HepG2 (cell line): ENCODE measurements around the gene L3MBTL1. TPM values are rescaled to one million over a fixed set of nuclear protein-coding genes. Genes with fewer than 3 reads are reported as not detected.

ENCODE experiments used
- EHMT2 ChIP-seq: fragments of 200-600 bp; sonication (generic); IDR thresholded peaks from 2 replicates; pipeline ENCODE4 v1.7.0; 2017; ENCODE audit warnings: antibody characterized with exemption, low read depth, low read length, borderline replicate concordance
- IKZF5 ChIP-seq: IDR thresholded peaks from 2 replicates; pipeline ENCODE4 v1.6.1; 2018; ENCODE audit warnings: missing genetic modification reagents, mild to moderate bottlenecking, missing compliant biosample characterization
- MNT ChIP-seq: fragments of 450-650 bp; IDR thresholded peaks from 2 replicates; pipeline ENCODE4 v1.6.1; 2016
- SETDB1 ChIP-seq: sonication (generic); formaldehyde crosslinking; IDR thresholded peaks from 2 replicates; pipeline ENCODE4 v1.5.1; 2020; ENCODE audit warnings: missing genetic modification reagents, mild to moderate bottlenecking, borderline replicate concordance
- SPEN ChIP-seq: sonication (generic); formaldehyde crosslinking; IDR thresholded peaks from 2 replicates; pipeline ENCODE4 v1.5.1; 2020; ENCODE audit warnings: low read depth, mild to moderate bottlenecking, missing genetic modification reagents
- ZBTB34 ChIP-seq: sonication (generic); formaldehyde crosslinking; IDR thresholded peaks from 2 replicates; pipeline ENCODE4 v1.8.0; 2022; ENCODE audit warnings: mild to moderate bottlenecking, missing genetic modification reagents
- ZNF180 ChIP-seq: sonication (generic); formaldehyde crosslinking; IDR thresholded peaks from 2 replicates; pipeline ENCODE4 v1.4.0; 2020; ENCODE audit warnings: low read depth, missing genetic modification reagents, borderline replicate concordance
- ZNF362 ChIP-seq: sonication (generic); formaldehyde crosslinking; IDR thresholded peaks from 2 replicates; pipeline ENCODE4 v1.4.0; 2020; ENCODE audit warnings: missing genetic modification reagents, mild to moderate bottlenecking, borderline replicate concordance
- ZNF446 ChIP-seq: sonication (generic); formaldehyde crosslinking; IDR thresholded peaks from 2 replicates; pipeline ENCODE4 v1.5.0; 2020; ENCODE audit warnings: mild to moderate bottlenecking, missing genetic modification reagents
- ZNF543 ChIP-seq: sonication (generic); formaldehyde crosslinking; IDR thresholded peaks from 2 replicates; pipeline ENCODE4 v1.4.0; 2020; ENCODE audit warnings: mild to moderate bottlenecking, missing genetic modification reagents
- ZNF605 ChIP-seq: sonication (generic); formaldehyde crosslinking; IDR thresholded peaks from 2 replicates; pipeline ENCODE4 v1.8.0; 2022; ENCODE audit warnings: mild to moderate bottlenecking, missing genetic modification reagents
- ZNF670 ChIP-seq: sonication (generic); formaldehyde crosslinking; IDR thresholded peaks from 2 replicates; pipeline ENCODE4 v1.8.0; 2022; ENCODE audit warnings: mild to moderate bottlenecking, missing genetic modification reagents, borderline replicate concordance
- ZNF7 ChIP-seq: IDR thresholded peaks from 2 replicates; pipeline ENCODE4 v1.6.1; 2016; ENCODE audit warnings: missing biosample characterization, missing genetic modification reagents
- ZNF704 ChIP-seq: sonication (generic); formaldehyde crosslinking; IDR thresholded peaks from 2 replicates; pipeline ENCODE4 v1.8.1; 2023; ENCODE audit warnings: mild to moderate bottlenecking, inconsistent platforms, moderate library complexity, missing genetic modification reagents, borderline replicate concordance
- ZSCAN21 ChIP-seq: sonication (generic); formaldehyde crosslinking; IDR thresholded peaks from 2 replicates; pipeline ENCODE4 v1.8.0; 2022; ENCODE audit warnings: mild to moderate bottlenecking, missing genetic modification reagents, moderate library complexity, borderline replicate concordance
- polyA plus RNA-seq, 8 experiments: library from polyadenylated mRNA; depleted of rRNA in 3 of 8; stranded (reverse) in 7 of 8; unstranded in 1 of 8; fragments of >200 nt; fragmentation: Illumina TruSeq in 4 of 8; extraction: Trizol in 4 of 8; gene quantifications; 2 replicates each; pipeline versions ENCODE4 v1.2.1 to v1.2.3, GENCODE V29; 2011 to 2016; ENCODE audit warnings: low read depth in 4 of 8, missing spikeins in 1 of 8, mixed read lengths in 1 of 8; ENCODE audit not compliant: insufficient read depth in 1 of 8
- total RNA-seq, 5 experiments: library from RNA; depleted of rRNA; stranded (reverse); fragments of >200 nt; fragmentation: Illumina TruSeq; extraction: Trizol; gene quantifications; 2 replicates each; pipeline ENCODE4 v1.2.3, GENCODE V29; 2016; ENCODE audit warnings: low read depth in 1 of 5

The L3MBTL1 gene
- total and polyA plus RNA-seq, 2 of the 13 experiments (the other 11 are each of a cell fraction or from before 2014, with no cell fraction given), result 9.0 to 17.8 TPM

GRCh38 chr20:43513931-43514647 lies 6.6 kb downstream of the L3MBTL1 start (continued):
- TF ChIP-seq ZSCAN21, result no peak
- TF ChIP-seq IKZF5 (CRISPR knock-in tag), result no peak
- peak; percentile 68 for TF ChIP-seq MNT
- no peak for TF ChIP-seq ZNF7 (CRISPR knock-in tag)
- TF ChIP-seq EHMT2, result no peak
- no peak for TF ChIP-seq ZNF446 (CRISPR knock-in tag)
- peak; percentile 98 for TF ChIP-seq ZNF543 (CRISPR knock-in tag)
- no peak for TF ChIP-seq ZNF180 (CRISPR knock-in tag)
- no peak for TF ChIP-seq SETDB1 (CRISPR knock-in tag)
- TF ChIP-seq ZNF670, result no peak; the same call in 1 of the 2 replicates
- no peak; the same call in 1 of the 2 replicates for TF ChIP-seq ZNF704 (CRISPR knock-in tag)
- no peak for TF ChIP-seq ZNF362 (CRISPR knock-in tag)
- TF ChIP-seq SPEN (CRISPR knock-in tag), result peak; percentile 49
- no peak for TF ChIP-seq ZBTB34
- TF ChIP-seq ZNF605 (CRISPR knock-in tag), result peak; percentile 88
